ENCODE data around the gene LRP2BP.

Gene LRP2BP

DNA sequence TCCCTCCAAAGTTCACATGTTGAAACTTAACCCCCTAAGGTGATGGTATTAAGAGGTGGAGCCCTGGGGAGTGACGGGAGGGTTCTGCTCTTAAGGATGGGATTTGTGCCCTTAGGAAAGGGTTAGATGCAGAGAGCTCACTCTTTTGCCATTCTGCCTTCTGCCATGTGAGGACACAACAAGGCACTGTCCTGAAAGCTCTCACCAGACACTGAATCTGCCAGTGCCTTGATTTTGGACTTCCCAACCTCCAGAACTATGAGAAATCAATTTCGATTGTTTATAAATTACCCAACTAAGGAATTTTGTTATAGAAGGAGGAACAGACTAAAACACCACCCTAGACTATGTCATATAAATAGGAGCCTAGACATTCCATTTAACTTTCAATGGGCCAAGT is 11.7 kb downstream of the LRP2BP start:
- Histone ChIP-seq H2AFZ (ENCODE audit: low read length) (no peak overlapping the region), H3K9me3 (replicated peaks; ENCODE audit: insufficient read depth, low read length) (no peaks in the 10 kb centered on the region), H3K4me2 (ENCODE audit: low read depth, low read length) (no peak overlapping the region), H3K79me2 (ENCODE audit: low read length) (no peaks in the 10 kb centered on the region), H3K27me3 (replicated peaks; ENCODE audit: insufficient read depth, low read length) (no peaks in the 10 kb centered on the region), H4K20me1 (ENCODE audit: insufficient read depth, low read length) (no peaks in the 10 kb centered on the region), H3K9me2 (replicated peaks; ENCODE audit: insufficient read depth, low read length) (no peaks in the 10 kb centered on the region), H3K36me3 (replicated peaks; ENCODE audit: insufficient read depth, low read length) (no peaks in the 10 kb centered on the region), H3K4me3 (ENCODE audit: low read length) (no peak overlapping the region), H3K4me1 (ENCODE audit: low read length) (no peaks in the 10 kb centered on the region), H3K27ac (ENCODE audit: low read length) (no peak overlapping the region), H3F3A (ENCODE audit: insufficient read depth, low read length) (no peaks in the 10 kb centered on the region), H3K9ac (ENCODE audit: low read length) (no peak overlapping the region)
- TF ChIP-seq EZH2 (optimal IDR thresholded peaks at IDR 0.05; ENCODE audit: low read depth, low read length): no peak
- TF ChIP-seq, protein P1, sequence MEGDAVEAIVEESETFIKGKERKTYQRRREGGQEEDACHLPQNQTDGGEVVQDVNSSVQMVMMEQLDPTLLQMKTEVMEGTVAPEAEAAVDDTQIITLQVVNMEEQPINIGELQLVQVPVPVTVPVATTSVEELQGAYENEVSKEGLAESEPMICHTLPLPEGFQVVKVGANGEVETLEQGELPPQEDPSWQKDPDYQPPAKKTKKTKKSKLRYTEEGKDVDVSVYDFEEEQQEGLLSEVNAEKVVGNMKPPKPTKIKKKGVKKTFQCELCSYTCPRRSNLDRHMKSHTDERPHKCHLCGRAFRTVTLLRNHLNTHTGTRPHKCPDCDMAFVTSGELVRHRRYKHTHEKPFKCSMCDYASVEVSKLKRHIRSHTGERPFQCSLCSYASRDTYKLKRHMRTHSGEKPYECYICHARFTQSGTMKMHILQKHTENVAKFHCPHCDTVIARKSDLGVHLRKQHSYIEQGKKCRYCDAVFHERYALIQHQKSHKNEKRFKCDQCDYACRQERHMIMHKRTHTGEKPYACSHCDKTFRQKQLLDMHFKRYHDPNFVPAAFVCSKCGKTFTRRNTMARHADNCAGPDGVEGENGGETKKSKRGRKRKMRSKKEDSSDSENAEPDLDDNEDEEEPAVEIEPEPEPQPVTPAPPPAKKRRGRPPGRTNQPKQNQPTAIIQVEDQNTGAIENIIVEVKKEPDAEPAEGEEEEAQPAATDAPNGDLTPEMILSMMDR (IDR thresholded peaks at IDR 0.05; ENCODE audit: low read length): no peak
- no peak for TF ChIP-seq EZH2phosphoT487 (IDR thresholded peaks at IDR 0.05; ENCODE audit: low read length)
- DNase-seq: no peak

DNA sequence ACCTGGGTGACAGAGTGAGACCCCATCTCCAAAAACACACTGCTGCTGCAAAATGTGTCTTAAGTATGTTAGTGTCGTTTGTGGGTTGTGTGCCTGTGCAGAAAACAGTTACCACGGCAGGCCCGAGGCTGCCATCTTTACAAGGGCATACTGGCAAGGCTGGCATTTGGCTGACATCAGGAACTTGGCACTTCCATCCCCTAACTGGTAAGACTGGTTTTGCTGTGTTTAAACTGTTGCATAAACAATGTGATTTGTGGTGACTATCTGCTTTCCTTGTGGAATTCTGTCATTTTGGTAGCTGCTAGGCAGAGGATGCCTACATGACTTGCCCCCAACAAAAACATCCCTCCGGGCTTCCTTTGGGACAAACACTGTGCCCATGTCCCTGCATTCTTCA is 12.3 kb downstream of the LRP2BP start:
- Histone ChIP-seq H3K9me3 (replicated peaks; ENCODE audit: insufficient read depth, low read length) (no peaks in the 10 kb centered on the region), H3K36me3 (replicated peaks; ENCODE audit: insufficient read depth, low read length) (no peaks in the 10 kb centered on the region), H4K20me1 (ENCODE audit: insufficient read depth, low read length) (no peaks in the 10 kb centered on the region), H3F3A (ENCODE audit: insufficient read depth, low read length) (no peaks in the 10 kb centered on the region), H3K27ac (ENCODE audit: low read length) (no peak overlapping the region), H3K9me2 (replicated peaks; ENCODE audit: insufficient read depth, low read length) (no peaks in the 10 kb centered on the region), H2AFZ (ENCODE audit: low read length) (no peak overlapping the region), H3K9ac (ENCODE audit: low read length) (no peak overlapping the region), H3K27me3 (replicated peaks; ENCODE audit: insufficient read depth, low read length) (no peaks in the 10 kb centered on the region), H3K4me1 (ENCODE audit: low read length) (no peaks in the 10 kb centered on the region), H3K4me3 (ENCODE audit: low read length) (no peak overlapping the region), H3K4me2 (ENCODE audit: low read depth, low read length) (no peak overlapping the region), H3K79me2 (ENCODE audit: low read length) (no peaks in the 10 kb centered on the region)
- no peak for DNase-seq
- TF ChIP-seq, protein P1 (IDR thresholded peaks at IDR 0.05; ENCODE audit: low read length): no peak
- no peak for TF ChIP-seq EZH2 (optimal IDR thresholded peaks at IDR 0.05; ENCODE audit: low read depth, low read length)

DNA sequence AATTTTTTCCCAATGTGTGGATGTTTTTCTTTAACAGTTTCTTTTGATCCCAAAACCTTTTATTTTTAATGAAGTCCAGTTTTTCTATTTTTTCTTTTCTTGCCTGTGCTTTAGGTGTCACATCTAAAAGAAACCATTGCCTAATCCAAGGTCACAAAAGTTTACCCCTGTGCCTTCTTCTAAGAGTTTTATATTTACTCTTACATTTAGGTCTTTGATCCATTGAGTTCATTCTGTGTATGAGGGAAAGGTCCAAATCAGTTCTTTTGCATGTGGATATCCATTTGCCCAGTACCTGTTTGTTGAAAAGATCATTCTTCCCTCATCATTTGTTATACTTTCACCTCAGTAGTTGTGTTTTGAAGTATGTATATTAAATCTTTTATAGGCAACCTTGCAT is 13.0 kb downstream of the LRP2BP start:
- no peak for TF ChIP-seq EZH2 (optimal IDR thresholded peaks at IDR 0.05; ENCODE audit: low read depth, low read length)
- H2AFZ ChIP-seq (ENCODE audit: low read length): no peak overlapping the region
- H3K4me3 ChIP-seq (ENCODE audit: low read length): no peak overlapping the region
- H3K9me3 ChIP-seq (replicated peaks; ENCODE audit: insufficient read depth, low read length): no peaks in the 10 kb centered on the region
- no peak overlapping the region for H3K27ac ChIP-seq (ENCODE audit: low read length)
- no peak overlapping the region for H3K4me2 ChIP-seq (ENCODE audit: low read depth, low read length)
- no peaks in the 10 kb centered on the region for H3K79me2 ChIP-seq (ENCODE audit: low read length)
- H3K9me2 ChIP-seq (replicated peaks; ENCODE audit: insufficient read depth, low read length): no peaks in the 10 kb centered on the region
- H3K9ac ChIP-seq (ENCODE audit: low read length): no peak overlapping the region
- no peaks in the 10 kb centered on the region for H3K27me3 ChIP-seq (replicated peaks; ENCODE audit: insufficient read depth, low read length)
- H4K20me1 ChIP-seq (ENCODE audit: insufficient read depth, low read length): no peaks in the 10 kb centered on the region
- H3K4me1 ChIP-seq (ENCODE audit: low read length): no peaks in the 10 kb centered on the region
- H3K36me3 ChIP-seq (replicated peaks; ENCODE audit: insufficient read depth, low read length): no peaks in the 10 kb centered on the region
- no peak for DNase-seq
- H3F3A ChIP-seq (ENCODE audit: insufficient read depth, low read length): no peaks in the 10 kb centered on the region

DNA sequence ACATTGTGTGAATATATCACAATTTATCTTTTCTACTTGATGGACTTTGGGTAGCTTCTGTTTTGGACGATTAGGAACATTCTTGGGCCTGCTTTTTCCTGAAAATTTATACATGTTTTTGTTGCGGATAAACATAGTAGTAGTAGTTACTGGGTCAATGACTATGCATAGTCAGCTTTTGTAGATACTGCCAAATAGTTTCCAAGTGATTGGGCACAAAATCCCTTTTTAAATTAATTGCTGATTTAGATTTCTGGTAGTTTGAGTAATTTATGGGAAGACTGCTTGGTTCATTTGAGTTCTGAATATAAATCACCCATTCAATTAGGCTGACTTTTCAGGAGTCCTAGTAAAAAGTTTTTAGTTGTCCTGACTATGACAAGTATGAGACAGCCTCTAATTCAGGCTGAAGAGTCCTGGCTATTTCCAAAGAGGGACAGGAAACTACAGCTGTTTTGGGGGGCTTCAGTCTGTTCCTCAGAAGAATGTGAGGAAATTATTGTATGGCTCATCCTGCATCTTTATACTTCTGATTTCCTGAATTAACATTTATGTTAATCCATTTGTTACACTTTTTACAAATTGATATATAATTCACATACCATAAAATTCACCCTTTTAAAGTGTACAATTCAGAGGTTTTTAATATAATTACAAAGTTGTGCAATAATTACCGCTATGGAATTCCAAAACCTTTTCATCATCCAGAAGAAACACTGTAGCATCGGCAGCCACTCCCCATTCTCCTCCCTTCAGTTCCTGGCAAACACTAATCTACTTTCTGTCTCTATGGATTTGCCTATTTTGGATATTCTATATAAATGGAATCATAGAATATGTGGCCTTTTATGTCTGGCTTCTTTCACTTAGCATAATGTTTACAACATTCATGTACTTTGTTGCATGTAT is 14.2 kb downstream of the LRP2BP start:
- no peaks in the 10 kb centered on the region for H3K9me3 ChIP-seq (replicated peaks; ENCODE audit: insufficient read depth, low read length)
- H3K4me1 ChIP-seq (ENCODE audit: low read length): no peaks in the 10 kb centered on the region
- H3K4me3 ChIP-seq (ENCODE audit: low read length): no peak overlapping the region
- H3K27ac ChIP-seq (ENCODE audit: low read length): no peak overlapping the region
- no peak overlapping the region for H2AFZ ChIP-seq (ENCODE audit: low read length)
- H3F3A ChIP-seq (ENCODE audit: insufficient read depth, low read length): no peaks in the 10 kb centered on the region
- no peak overlapping the region for H3K4me2 ChIP-seq (ENCODE audit: low read depth, low read length)
- H3K9me2 ChIP-seq (replicated peaks; ENCODE audit: insufficient read depth, low read length): no peaks in the 10 kb centered on the region
- DNase-seq: no peak
- H3K27me3 ChIP-seq (replicated peaks; ENCODE audit: insufficient read depth, low read length): no peaks in the 10 kb centered on the region
- H4K20me1 ChIP-seq (ENCODE audit: insufficient read depth, low read length): no peaks in the 10 kb centered on the region
- no peaks in the 10 kb centered on the region for H3K79me2 ChIP-seq (ENCODE audit: low read length)
- TF ChIP-seq EZH2 (optimal IDR thresholded peaks at IDR 0.05; ENCODE audit: low read depth, low read length): no peak
- TF ChIP-seq EZH2phosphoT487 (IDR thresholded peaks at IDR 0.05; ENCODE audit: low read length): no peak
- TF ChIP-seq, protein P1 (IDR thresholded peaks at IDR 0.05; ENCODE audit: low read length): no peak
- no peaks in the 10 kb centered on the region for H3K36me3 ChIP-seq (replicated peaks; ENCODE audit: insufficient read depth, low read length)
- H3K9ac ChIP-seq (ENCODE audit: low read length): no peak overlapping the region

Data from MM.1S (cell line).